Loucy (cell line): Measurements from ENCODE around the gene BMP6.

Source experiments
- H2AFZ ChIP-seq: fragments of 200-600 bp; sonication (generic); 2 replicates; pipeline ENCODE4 v1.6.0; 2016; ENCODE audit warnings: antibody characterized with exemption, mild to moderate bottlenecking, low read length, moderate library complexity
- H3F3A ChIP-seq: fragments of 200-600 bp; 2 replicates; pipeline ENCODE4 v1.6.0; 2016; ENCODE audit warnings: antibody characterized with exemption, low read depth, mild to moderate bottlenecking
- H3K27me3 ChIP-seq: fragments of 200-600 bp; sonication (generic); 2 replicates; pipeline ENCODE4 v1.6.1; 2014; ENCODE audit warnings: low read length, mild to moderate bottlenecking; ENCODE audit not compliant: insufficient read depth, poor library complexity, severe bottlenecking
- H3K36me3 ChIP-seq: fragments of 200-600 bp; sonication (generic); 2 replicates; pipeline ENCODE4 v1.6.1; 2016; ENCODE audit warnings: low read length; ENCODE audit not compliant: insufficient read depth
- H3K4me1 ChIP-seq: fragments of 200-600 bp; sonication (generic); 2 replicates; pipeline ENCODE4 v1.5.1; 2014; ENCODE audit warnings: low read length, mild to moderate bottlenecking; ENCODE audit not compliant: insufficient read depth, poor library complexity, severe bottlenecking
- H3K4me2 ChIP-seq: fragments of 200-600 bp; sonication (generic); 2 replicates; pipeline ENCODE4 v1.6.0; 2014; ENCODE audit warnings: antibody characterized with exemption, low read length, low read depth, mild to moderate bottlenecking; ENCODE audit not compliant: poor library complexity, severe bottlenecking
- H3K4me3 ChIP-seq: fragments of 200-600 bp; sonication (generic); 2 replicates; pipeline ENCODE4 v1.5.1; 2014; ENCODE audit warnings: low read length, mild to moderate bottlenecking, mixed read lengths; ENCODE audit not compliant: poor library complexity, severe bottlenecking
- H3K79me2 ChIP-seq: fragments of 200-600 bp; sonication (generic); 2 replicates; pipeline ENCODE4 v1.6.1; 2014; ENCODE audit warnings: low read length; ENCODE audit not compliant: insufficient read depth
- H3K9ac ChIP-seq: fragments of 200-600 bp; sonication (generic); 2 replicates; pipeline ENCODE4 v1.6.0; 2014; ENCODE audit warnings: mild to moderate bottlenecking, low read depth, low read length, moderate library complexity; ENCODE audit not compliant: poor library complexity, severe bottlenecking
- H3K9me2 ChIP-seq: fragments of 200-600 bp; sonication (generic); replicated peaks from 2 replicates; pipeline ENCODE4 v1.6.1; 2016; ENCODE audit warnings: low read depth, low read length, mixed read lengths
- H3K9me3 ChIP-seq: fragments of 200-600 bp; sonication (generic); 2 replicates; pipeline ENCODE4 v1.6.1; 2014; ENCODE audit warnings: mild to moderate bottlenecking, antibody characterized with exemption, low read length, low read depth; ENCODE audit not compliant: insufficient read depth
- H4K20me1 ChIP-seq: fragments of 200-600 bp; sonication (generic); 2 replicates; pipeline ENCODE4 v1.6.0; 2014; ENCODE audit warnings: antibody characterized with exemption, low read length, mild to moderate bottlenecking; ENCODE audit not compliant: insufficient read depth, poor library complexity, severe bottlenecking
- CTCF ChIP-seq: fragments of 200-600 bp; sonication (generic); conservative IDR thresholded peaks from 2 replicates; pipeline ENCODE4 v1.5.1; 2014; ENCODE audit warnings: mild to moderate bottlenecking, antibody characterized with exemption, low read length
- EZH2phosphoT487 ChIP-seq: fragments of 200-600 bp; IDR thresholded peaks from 2 replicates; pipeline ENCODE4 v1.6.1; 2018; ENCODE audit warnings: antibody characterized with exemption, mild to moderate bottlenecking, moderate library complexity, borderline replicate concordance

The BMP6 gene

GRCh38 chr6:7805078-7805849, 79.4 kb downstream of the BMP6 start:
- H3K79me2 ChIP-seq: no peaks in the 10 kb centered on the region
- no peaks in the 10 kb centered on the region for H3K9me2 ChIP-seq
- no peaks in the 10 kb centered on the region for H3K4me1 ChIP-seq
- H3K27me3 ChIP-seq: no peaks in the 10 kb centered on the region
- no peaks in the 10 kb centered on the region for H3K9me3 ChIP-seq
- no peaks in the 10 kb centered on the region for H3F3A ChIP-seq
- no peak overlapping the region for H3K4me3 ChIP-seq
- no peak overlapping the region for H3K9ac ChIP-seq
- H3K4me2 ChIP-seq: no peak overlapping the region
- H2AFZ ChIP-seq: no peak overlapping the region
- no peak for TF ChIP-seq EZH2phosphoT487
- TF ChIP-seq CTCF: no peak
- H3K36me3 ChIP-seq: no peaks in the 10 kb centered on the region
- H4K20me1 ChIP-seq: no peaks in the 10 kb centered on the region

- H3K4me2 ChIP-seq: no peak overlapping the region
- H2AFZ ChIP-seq: no peak overlapping the region
- H3K9me3 ChIP-seq: no peaks in the 10 kb centered on the region
- no peaks in the 10 kb centered on the region for H3K79me2 ChIP-seq
- TF ChIP-seq CTCF: no peak
- no peak for TF ChIP-seq EZH2phosphoT487
- H3K4me3 ChIP-seq: no peak overlapping the region
- H3K27me3 ChIP-seq: no peaks in the 10 kb centered on the region
- H4K20me1 ChIP-seq: no peaks in the 10 kb centered on the region
- no peak overlapping the region for H3K9ac ChIP-seq
- no peaks in the 10 kb centered on the region for H3F3A ChIP-seq
- no peaks in the 10 kb centered on the region for H3K4me1 ChIP-seq
- no peaks in the 10 kb centered on the region for H3K9me2 ChIP-seq
- H3K36me3 ChIP-seq: no peaks in the 10 kb centered on the region
These were observed 79.9 kb downstream of the BMP6 start for GRCh38 chr6:7805850-7806214.

- Histone ChIP-seq H3K79me2 (no peaks in the 10 kb centered on the region), H3K9me2 (no peaks in the 10 kb centered on the region), H3K9ac (no peak overlapping the region), H3K36me3 (no peaks in the 10 kb centered on the region), H3F3A (no peaks in the 10 kb centered on the region), H3K4me2 (no peak overlapping the region), H3K27me3 (no peaks in the 10 kb centered on the region), H3K9me3 (no peaks in the 10 kb centered on the region), H3K4me1 (no peaks in the 10 kb centered on the region), H2AFZ (no peak overlapping the region), H4K20me1 (no peaks in the 10 kb centered on the region), H3K4me3 (no peak overlapping the region)
- TF ChIP-seq CTCF: no peak
- TF ChIP-seq EZH2phosphoT487: no peak
These were observed 80.8 kb downstream of the BMP6 start for GRCh38 chr6:7806711-7807110.
